Measurements from ENCODE around the gene KLHL41.

The KLHL41 gene

GRCh38 chr2:169509298-169509885 is at the start of gene KLHL41:
Gene KLHL41, plus strand, starts transcription at chr2:169509702. Its CDS starts 77 bp downstream, at chr2:169509779.
- no peak for DNase-seq

- DNase-seq = no peak
Measured at GRCh38 chr2:169461143-169461542, 48.4 kb upstream of the KLHL41 start.

DNA sequence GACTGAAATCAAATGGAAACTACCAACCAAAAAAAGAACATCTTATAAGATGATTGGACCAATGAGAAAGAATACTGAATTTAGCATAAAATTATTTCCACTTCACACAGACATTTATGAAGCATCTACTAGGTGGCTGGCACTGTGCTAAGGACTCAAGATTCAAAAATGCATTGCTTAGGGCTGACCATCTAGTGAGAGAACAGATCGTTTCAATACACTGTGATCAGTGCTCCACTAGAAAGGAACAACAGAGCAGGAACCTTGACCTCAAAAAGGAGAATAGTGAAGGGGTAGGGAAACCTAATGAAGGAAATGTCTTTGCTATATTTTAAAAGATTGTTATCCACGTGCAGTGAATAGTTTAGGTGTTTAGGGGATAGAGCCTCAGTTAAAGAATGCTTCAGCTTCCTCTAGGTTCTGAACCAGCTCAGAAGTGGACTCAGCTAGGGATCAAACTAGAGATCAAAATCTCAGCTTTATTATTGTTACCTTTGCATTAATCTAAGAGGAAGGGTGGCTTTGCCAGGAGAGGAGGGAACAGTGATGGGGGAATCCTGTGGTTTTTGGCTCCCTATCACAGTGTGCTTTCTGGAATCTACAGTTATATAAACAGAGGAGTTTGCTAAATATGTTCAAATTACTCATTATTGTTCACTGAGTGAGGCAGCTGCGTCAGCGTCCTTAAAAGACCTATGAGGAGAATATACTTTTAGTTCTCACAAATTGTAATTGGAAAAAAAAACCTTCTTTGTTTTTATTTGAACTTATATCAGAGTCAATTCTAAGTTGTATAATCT is 46.4 kb upstream of the KLHL41 start:
- no peak for DNase-seq

DNA sequence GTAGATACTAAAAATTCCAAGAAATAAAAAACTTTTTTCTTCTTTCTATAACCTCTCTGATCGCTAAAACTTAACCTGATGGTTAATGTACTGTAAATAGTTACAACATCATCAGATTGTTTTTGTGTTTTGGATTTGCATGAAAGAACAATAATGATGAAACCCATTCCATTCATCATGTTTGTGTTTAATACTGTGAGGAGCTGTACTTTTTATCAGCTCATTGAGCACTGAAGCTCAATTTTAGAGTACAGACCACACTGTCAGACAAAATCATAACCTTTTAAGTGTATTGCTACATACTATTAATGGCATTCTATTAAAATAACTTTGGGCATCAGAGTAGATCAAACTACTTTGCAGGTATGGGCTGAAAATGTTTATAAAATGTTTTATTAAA is 45.0 kb upstream of the KLHL41 start:
- DNase-seq = no peak

DNA sequence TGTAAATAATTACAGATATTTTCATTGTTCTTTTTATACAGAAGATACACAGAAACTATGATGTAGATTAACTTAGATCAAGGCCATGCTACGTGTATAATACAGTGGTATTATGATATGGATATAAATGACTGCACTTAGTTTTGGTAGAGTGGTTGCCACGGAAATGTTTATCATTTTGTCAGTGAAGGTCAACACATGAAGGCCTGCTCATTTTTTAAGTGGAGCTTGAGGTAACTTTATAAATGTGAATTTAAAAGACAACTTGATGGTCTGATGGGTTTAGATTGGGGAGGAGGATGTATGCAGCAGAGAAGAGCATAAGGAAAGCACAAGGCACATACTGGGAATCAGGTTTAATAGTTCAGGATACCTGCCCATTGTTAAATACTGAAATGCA is 44.6 kb upstream of the KLHL41 start:
- no peak for DNase-seq

DNA sequence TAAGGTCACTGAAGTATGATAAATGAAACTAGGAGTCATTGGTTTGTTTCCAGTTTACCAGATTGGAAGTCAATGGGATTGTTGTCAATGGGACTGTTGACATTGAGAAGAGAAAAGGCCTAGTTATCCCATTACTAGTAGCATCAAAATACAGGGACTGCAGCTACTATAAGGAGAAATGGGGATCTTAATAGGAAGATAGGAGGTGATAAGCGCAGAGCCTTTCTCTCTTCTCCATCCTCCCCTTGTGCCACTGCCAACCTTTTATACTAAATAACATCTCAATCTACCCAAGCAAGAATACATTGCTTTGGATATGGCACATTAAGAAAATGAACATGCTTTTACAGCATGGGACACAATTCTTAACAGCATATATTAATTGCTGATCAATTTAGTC is 40.7 kb upstream of the KLHL41 start:
- DNase-seq = no peak

GRCh38 chr2:169469952-169470572 is 39.4 kb upstream of the KLHL41 start:
- DNase-seq = no peak

- no peak for DNase-seq
Measured at GRCh38 chr2:169472249-169472648, 37.3 kb upstream of the KLHL41 start.

- DNase-seq = no peak
Measured at GRCh38 chr2:169476459-169476858, 33.0 kb upstream of the KLHL41 start.

DNA sequence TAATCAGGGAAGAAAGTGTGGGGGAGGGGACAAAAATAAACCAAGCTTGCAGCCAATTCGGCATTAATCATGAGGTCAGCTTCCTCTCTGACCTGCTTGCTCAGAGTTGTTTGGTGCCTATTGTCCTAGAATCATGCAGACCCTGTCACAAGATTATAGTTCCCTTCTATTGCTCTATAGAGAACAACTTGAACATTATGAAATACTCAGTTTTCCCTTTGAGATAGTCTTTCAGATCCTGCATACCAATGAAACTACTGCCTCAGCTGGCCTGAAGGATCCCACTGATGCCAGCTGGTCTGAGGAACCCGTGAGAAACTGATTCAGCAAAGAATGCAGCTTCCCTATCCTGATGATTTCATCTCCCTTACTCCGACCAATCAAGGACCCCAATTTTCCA is 31.2 kb upstream of the KLHL41 start:
- no peak for DNase-seq

DNA sequence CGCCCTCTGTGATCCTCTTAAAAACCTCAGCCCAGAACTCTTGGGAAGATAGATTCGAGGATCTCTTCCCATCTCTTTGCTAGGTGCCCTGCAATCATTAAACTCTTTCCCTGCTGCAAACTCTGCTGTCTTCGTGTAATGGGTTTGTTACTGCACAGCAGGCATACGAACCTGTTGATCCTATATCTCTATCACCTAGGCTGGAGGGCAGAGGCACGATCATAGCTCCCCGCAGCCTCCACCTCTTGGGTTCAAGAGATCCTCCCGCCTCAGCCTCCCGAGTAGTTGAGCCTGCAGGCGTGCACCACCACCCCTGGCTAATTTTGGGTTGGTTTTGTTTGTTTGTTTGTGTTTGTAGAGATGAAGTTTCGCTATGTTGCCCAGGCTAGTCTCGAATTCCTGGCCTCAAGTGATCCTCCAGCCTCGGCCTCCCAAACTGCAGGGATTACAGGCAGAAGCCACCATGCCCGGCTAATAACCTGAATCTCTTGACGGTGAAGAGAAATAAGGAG is 30.7 kb upstream of the KLHL41 start:
- no peak for DNase-seq

DNA sequence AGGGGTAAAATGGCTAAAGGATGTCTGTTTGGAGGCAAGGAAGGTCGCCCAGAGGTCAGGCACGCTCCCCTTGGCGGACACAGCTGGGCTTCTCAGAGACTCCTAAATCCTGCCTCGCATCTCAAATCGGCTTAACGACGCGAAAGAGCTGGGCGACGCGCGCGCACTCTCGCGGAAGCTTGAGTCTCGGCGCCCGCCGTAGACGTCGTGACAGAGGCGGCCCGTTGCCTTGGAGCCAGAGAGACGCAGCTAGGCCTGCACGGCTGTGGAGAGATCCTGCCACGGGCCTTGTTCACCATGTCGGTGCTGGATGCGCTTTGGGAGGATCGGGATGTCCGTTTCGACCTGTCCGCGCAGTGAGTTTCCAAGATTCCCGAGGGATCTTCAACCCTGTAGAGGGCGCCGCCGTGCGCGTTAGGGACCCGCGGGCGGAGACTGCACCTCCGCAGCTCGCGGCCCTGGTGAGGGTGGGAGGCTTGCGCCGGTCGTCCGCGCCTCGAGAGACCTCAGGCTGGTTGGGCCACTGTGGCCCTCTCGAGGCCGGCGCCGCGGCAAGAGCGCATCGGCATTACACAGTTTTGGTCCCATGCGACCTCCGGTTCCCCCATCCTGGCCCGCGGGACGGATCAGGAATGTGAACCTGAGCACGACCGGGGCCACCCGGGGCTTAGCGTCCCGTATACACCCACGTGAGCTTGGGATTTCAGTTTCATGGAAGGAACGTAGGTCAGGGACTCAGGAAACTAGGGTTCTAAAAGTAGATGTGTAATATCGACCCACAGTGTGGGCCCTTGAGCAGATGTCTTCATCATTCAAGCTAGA is 30.0 kb upstream of the KLHL41 start, which contains the start of gene BBS5:
BBS5 (plus strand) TSS at position 238 of the 822 bp plus-strand sequence; CDS start at position 298, 60 bp downstream.
- DNase-seq = peak; percentile 58

GRCh38 chr2:169480079-169480465 is 29.4 kb upstream of the KLHL41 start:
- DNase-seq = no peak

GRCh38 chr2:169485650-169486138 is 23.8 kb upstream of the KLHL41 start:
- no peak for DNase-seq

- DNase-seq = no peak
Measured at GRCh38 chr2:169486487-169486886, 23.0 kb upstream of the KLHL41 start.

DNA sequence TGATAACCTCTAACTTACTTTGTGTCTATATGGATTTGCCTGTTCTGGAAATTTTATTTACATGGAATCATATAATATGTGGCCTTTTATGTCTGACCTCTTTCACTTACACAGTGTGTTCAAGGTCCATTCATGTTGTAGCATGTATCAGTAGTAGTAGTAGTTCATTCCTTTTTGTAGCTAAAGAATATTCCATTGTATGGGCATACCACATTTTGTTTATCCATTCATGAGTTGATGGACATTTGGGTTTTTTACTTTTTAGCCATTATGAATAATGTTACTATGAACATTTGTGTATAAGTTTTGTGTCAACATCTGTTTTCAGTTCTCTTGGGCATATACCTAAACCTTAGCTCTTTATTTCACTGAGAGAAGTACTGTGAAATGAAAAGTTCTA is 18.7 kb upstream of the KLHL41 start:
- no peak for DNase-seq

DNA sequence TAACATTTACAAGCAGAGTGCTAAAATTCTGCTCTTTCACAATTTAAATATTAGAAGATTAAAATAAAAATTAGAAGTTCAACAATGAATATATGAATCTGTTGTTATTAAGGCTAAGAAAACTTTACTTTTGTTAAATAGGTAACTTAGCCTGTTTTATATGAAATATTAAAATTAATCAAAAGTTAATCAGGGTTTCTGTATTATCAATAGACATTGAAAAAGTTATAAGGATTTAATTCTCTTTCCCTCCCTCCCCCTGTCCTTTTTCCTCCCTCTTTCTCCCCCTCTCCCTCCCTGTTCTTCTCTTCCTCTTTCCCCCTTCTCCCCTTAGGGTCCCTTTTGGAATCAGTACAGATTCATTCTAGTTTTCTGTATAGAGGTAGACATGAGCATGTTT is 18.1 kb upstream of the KLHL41 start:
- no peak for DNase-seq

GRCh38 chr2:169493360-169493759 is 16.1 kb upstream of the KLHL41 start:
- DNase-seq = no peak

- no peak for DNase-seq
Measured at GRCh38 chr2:169495310-169495928, 14.1 kb upstream of the KLHL41 start.

GRCh38 chr2:169504651-169505050 is 4.9 kb upstream of the KLHL41 start:
- no peak for DNase-seq

GRCh38 chr2:169507698-169508097 is 1.8 kb upstream of the KLHL41 start:
- DNase-seq = no peak

- no peak for DNase-seq
Measured at GRCh38 chr2:169509955-169510354, 453 bp downstream of the KLHL41 start.
